Cortex of kidney (tissue), 1 donor: ENCODE results near the gene OR6C1.
"Not testable (repeated sequence)": the region's sequence is repeated elsewhere in the genome, so short reads cannot be mapped to it uniquely, and the experiment has no call there.

Experiments used
- DNase-seq: peaks from one replicate; lab custom pipeline; 2025; lab: John Stamatoyannopoulos, UW

Gene OR6C1

GRCh38 chr12:55314043-55314442 lies at the start of gene OR6C1:
Gene OR6C1, plus strand, starts transcription at chr12:55314343. Its CDS starts 6,257 bp downstream, at chr12:55320600.
- no peak for DNase-seq

GRCh38 chr12:55280991-55281390 lies 33.2 kb upstream of the OR6C1 start:
- DNase-seq: no peak

GRCh38 chr12:55289999-55290398 lies 24.1 kb upstream of the OR6C1 start:
- no peak for DNase-seq

- no peak for DNase-seq
Measured at GRCh38 chr12:55296469-55296868, 17.7 kb upstream of the OR6C1 start, which contains the start of gene OR6C6. Gene OR6C6, minus strand, starts transcription at chr12:55296569. Its CDS starts 1,337 bp downstream, at chr12:55295232.

DNA sequence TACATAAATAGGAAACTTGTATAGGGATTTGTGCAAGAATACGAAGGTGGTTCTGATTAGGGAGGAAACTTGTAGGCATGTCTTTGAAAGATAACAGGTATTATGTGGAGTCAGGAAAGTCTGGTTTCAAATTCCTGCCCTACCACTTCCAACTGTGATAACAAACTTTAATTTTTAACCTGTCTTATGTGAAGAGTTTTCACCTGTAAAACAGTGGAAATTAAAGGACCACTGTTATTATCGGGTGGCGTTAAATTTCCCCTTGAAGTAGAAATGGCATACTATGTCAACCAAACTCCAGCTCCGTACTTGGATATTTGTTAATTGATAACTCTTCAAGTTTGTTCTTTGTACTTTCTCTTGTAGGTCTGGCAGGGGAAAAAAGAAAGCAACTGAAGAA lies 6.1 kb downstream of the OR6C1 start:
- no peak for DNase-seq

DNA sequence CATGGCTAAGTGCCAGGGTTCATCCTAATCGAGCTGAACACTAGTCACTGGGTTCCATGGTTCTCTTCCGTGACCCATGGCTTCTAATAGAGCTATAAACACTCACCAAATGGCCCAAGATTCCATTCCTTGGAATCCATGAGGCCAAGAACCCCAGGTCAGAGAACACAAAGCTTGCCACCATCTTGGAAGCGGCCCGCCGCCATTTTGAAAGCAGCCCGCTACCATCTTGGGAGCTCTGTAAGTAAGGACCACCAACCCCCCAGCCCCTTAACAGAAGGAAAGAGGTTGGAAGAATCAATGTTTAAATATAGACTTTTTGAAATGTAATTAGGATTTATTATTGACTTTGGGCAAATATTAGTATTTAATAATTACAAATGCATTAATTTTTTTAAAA lies 11.7 kb downstream of the OR6C1 start:
- DNase-seq: not testable (repeated sequence)

DNA sequence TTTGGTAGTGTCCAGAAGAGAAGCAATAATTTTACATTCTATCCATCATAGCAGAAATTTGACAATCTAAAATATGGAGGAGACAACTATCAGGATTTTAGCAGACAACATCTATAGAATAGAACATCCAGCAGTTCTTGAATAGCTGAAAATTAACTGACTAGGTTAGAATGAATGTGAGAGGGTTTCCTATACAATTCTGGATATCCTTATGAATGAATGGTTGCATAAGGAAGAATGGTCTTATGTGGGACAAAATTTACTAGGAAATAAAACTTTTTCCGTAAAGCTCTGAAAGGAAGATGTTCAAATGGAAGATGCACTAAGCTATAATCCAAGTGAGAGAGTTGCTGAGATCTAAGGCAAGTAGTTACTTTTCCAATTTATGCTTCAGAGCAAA lies 16.3 kb downstream of the OR6C1 start, which contains the start of gene OR6C3:
OR6C3 (plus strand) TSS at position 301 of the 400 bp plus-strand sequence. CDS start 955 bp downstream, outside the sequence.
- no peak for DNase-seq

GRCh38 chr12:55336002-55336401 lies 21.9 kb downstream of the OR6C1 start:
- DNase-seq: no peak

DNA sequence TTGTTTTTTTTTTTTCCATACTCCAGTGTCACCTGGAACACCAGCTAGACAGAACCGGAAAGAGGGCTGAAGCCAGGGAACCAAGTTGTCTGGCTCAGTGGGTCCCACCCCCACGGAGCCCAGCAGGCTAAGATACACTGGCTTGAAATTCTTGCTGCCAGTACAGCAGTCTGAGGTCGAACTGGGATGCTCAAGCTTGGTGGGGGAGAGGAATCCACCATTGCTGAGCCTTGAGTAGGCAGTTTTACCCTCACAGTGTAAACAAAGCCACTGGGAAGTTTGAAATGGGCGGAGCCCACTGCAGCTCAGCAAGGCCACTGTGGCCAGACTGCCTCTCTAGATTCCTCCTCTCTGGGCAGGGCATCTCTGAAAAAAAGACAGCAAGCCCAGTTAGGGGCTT lies 41.2 kb downstream of the OR6C1 start:
- DNase-seq: not testable (repeated sequence)

GRCh38 chr12:55362675-55363074 lies 48.5 kb downstream of the OR6C1 start, which contains the start of gene OR6C75:
Gene OR6C75, plus strand, starts transcription at chr12:55362975. Its CDS starts 2,136 bp downstream, at chr12:55365111.
- no peak for DNase-seq

- DNase-seq: no peak
Measured at GRCh38 chr12:55365086-55365485, 50.9 kb downstream of the OR6C1 start.
